AG10803 (cell line): Measurements from ENCODE around the gene SRRM5.

Experiments used
- DNase-seq: peaks from one replicate; pipeline ENCODE4 v3.0.0; 2010; ENCODE audit warnings: low read depth
- H3K4me3 ChIP-seq: 2 replicates; pipeline ENCODE4 v1.5.1; 2011; ENCODE audit warnings: mild to moderate bottlenecking, low read length, control low read depth
- CTCF ChIP-seq: conservative IDR thresholded peaks from 2 replicates; pipeline ENCODE4 v1.5.1; 2011; ENCODE audit warnings: mild to moderate bottlenecking, low read length, control low read depth, inconsistent platforms

The SRRM5 gene

GRCh38 chr19:43611788-43612187 lies at the start of gene SRRM5:
TSS of gene SRRM5 (plus strand) at chr19:43612088. CDS start at chr19:43612122, 34 bp downstream.
- DNase-seq = no peak
- TF ChIP-seq CTCF = no peak
- no peak within 1 kb of the TSS for H3K4me3 ChIP-seq

GRCh38 chr19:43562226-43562697 lies 49.6 kb upstream of the SRRM5 start:
- no peak for DNase-seq
- no peak overlapping the region for H3K4me3 ChIP-seq
- TF ChIP-seq CTCF = no peak

- DNase-seq = peak; percentile 94
- TF ChIP-seq CTCF = no peak
- no peak overlapping the region for H3K4me3 ChIP-seq
Measured at GRCh38 chr19:43562698-43563241, 49.1 kb upstream of the SRRM5 start.

GRCh38 chr19:43563816-43564457 lies 48.0 kb upstream of the SRRM5 start:
- no peak for TF ChIP-seq CTCF
- no peak for DNase-seq
- no peak overlapping the region for H3K4me3 ChIP-seq

GRCh38 chr19:43564800-43565199 lies 47.1 kb upstream of the SRRM5 start:
- DNase-seq = no peak
- H3K4me3 ChIP-seq = no peak overlapping the region
- no peak for TF ChIP-seq CTCF

GRCh38 chr19:43569657-43570056 lies 42.2 kb upstream of the SRRM5 start:
- no peak overlapping the region for H3K4me3 ChIP-seq
- no peak for TF ChIP-seq CTCF
- DNase-seq = no peak

GRCh38 chr19:43570174-43570791 lies 41.6 kb upstream of the SRRM5 start:
- DNase-seq = no peak
- no peak for TF ChIP-seq CTCF
- no peak overlapping the region for H3K4me3 ChIP-seq
